VCaP (cell line): ENCODE measurements around the gene CLDN20.
"Not testable (repeated sequence)": the region's sequence is repeated elsewhere in the genome, so short reads cannot be mapped to it uniquely, and the experiment has no call there.

Experiments
- H3K27ac ChIP-seq: fragments of 450-650 bp; 2 replicates; pipeline ENCODE4 v1.5.1; 2017
- CTCF ChIP-seq: fragments of 450-650 bp; conservative IDR thresholded peaks from 2 replicates; pipeline ENCODE4 v1.5.1; 2017; ENCODE audit warnings: mild to moderate bottlenecking, moderate library complexity

The CLDN20 gene

GRCh38 chr6:155223646-155224451 lies 40.0 kb upstream of the CLDN20 start:
- no peak overlapping the region for H3K27ac ChIP-seq
- no peak for TF ChIP-seq CTCF

GRCh38 chr6:155224618-155225017 lies 39.2 kb upstream of the CLDN20 start:
- no peak for TF ChIP-seq CTCF
- H3K27ac ChIP-seq, result no peak overlapping the region

GRCh38 chr6:155227046-155227445 lies 36.8 kb upstream of the CLDN20 start:
- H3K27ac ChIP-seq, result no peak overlapping the region

GRCh38 chr6:155228546-155229166 lies 35.2 kb upstream of the CLDN20 start:
- H3K27ac ChIP-seq, result no peak overlapping the region
- TF ChIP-seq CTCF, result no peak

More at GRCh38 chr6:155227046-155227445, 36.8 kb upstream of the CLDN20 start:
- TF ChIP-seq CTCF, result no peak

GRCh38 chr6:155230975-155231374 lies 32.8 kb upstream of the CLDN20 start:
- not testable (repeated sequence) for H3K27ac ChIP-seq

- no peak overlapping the region for H3K27ac ChIP-seq
- no peak for TF ChIP-seq CTCF
Measured at GRCh38 chr6:155232848-155233247, 31.0 kb upstream of the CLDN20 start.

- TF ChIP-seq CTCF, result no peak
Measured at GRCh38 chr6:155234167-155234566, 29.6 kb upstream of the CLDN20 start.

GRCh38 chr6:155234687-155235086 lies 29.1 kb upstream of the CLDN20 start:
- H3K27ac ChIP-seq, result no peak overlapping the region
- TF ChIP-seq CTCF, result no peak

More at GRCh38 chr6:155234167-155234566, 29.6 kb upstream of the CLDN20 start:
- no peak overlapping the region for H3K27ac ChIP-seq
